A549 (cell line): Measurements from ENCODE around the gene SLC47A2. TPM values are rescaled to one million over a fixed set of nuclear protein-coding genes. Genes with fewer than 3 reads are reported as not detected.

ENCODE experiments used
- ATAC-seq, 2 experiments: fragments of 200-7000 bp in 1 of 2; fragments of >200 bp in 1 of 2; cut with Nextera tagmentation in 1 of 2; cut with Tn5 transposase in 1 of 2; 3 replicates each; pipeline versions ENCODE4 v1.8.0 to v1.9.1; 2018 to 2020; ENCODE audit warnings: mild to moderate bottlenecking in 1 of 2, moderate library complexity in 1 of 2
- CTCF ChIA-PET: fragments of 300-600 bp; sonication (Branson Sonifier 250); formaldehyde crosslinking; extraction: SDS; loops from one replicate; lab custom pipeline; 2021; ENCODE audit warnings: antibody characterized with exemption, inconsistent platforms; lab: Yijun Ruan, JAX
- POLR2A ChIA-PET: fragments of 350-600 bp; formaldehyde crosslinking; extraction: SDS; loops from one replicate; lab custom pipeline; 2021; ENCODE audit warnings: antibody characterized with exemption, inconsistent platforms; lab: Yijun Ruan, JAX
- DNase-seq, 2 experiments: peaks; one replicate each; pipeline versions ENCODE4 v3.0.0 to v3.0.0-alpha.2; 2011 to 2016; ENCODE audit warnings: low read depth in 1 of 2, low spot score in 1 of 2
- FAIRE-seq: peaks from 2 replicates; lab custom pipeline; 2011; peaks lifted over from hg19 to GRCh38; lab: Jason Lieb, UNC
- H3K27ac ChIP-seq, 2 experiments: fragments of >200 bp; sonication (Bioruptor Twin); formaldehyde crosslinking; 3 replicates each; pipeline ENCODE4 v1.5.1; 2016 to 2017
- H3K4me1 ChIP-seq: fragments of >200 bp; sonication (Bioruptor Twin); formaldehyde crosslinking; 3 replicates; pipeline ENCODE4 v1.6.1; 2016
- H3K4me2 ChIP-seq: fragments of >200 bp; sonication (Bioruptor Twin); formaldehyde crosslinking; 3 replicates; pipeline ENCODE4 v1.6.1; 2016
- H3K4me3 ChIP-seq: fragments of >200 bp; sonication (Bioruptor Twin); formaldehyde crosslinking; 3 replicates; pipeline ENCODE4 v1.5.1; 2016
- H3K9me3 ChIP-seq: fragments of >200 bp; sonication (Bioruptor Twin); formaldehyde crosslinking; 3 replicates; pipeline ENCODE4 v1.6.1; 2016
- CEBPB ChIP-seq, 2 experiments: fragments of >200 bp in 1 of 2; sonication (Bioruptor Twin) in 1 of 2; formaldehyde crosslinking in 1 of 2; IDR thresholded peaks; 2 replicates each; pipeline ENCODE4 v1.6.1; 2012 to 2016
- CHD4 ChIP-seq: fragments of 200-600 bp; sonication (generic); IDR thresholded peaks from 2 replicates; pipeline ENCODE4 v1.6.1; 2016; ENCODE audit warnings: antibody characterized with exemption, mild to moderate bottlenecking, borderline replicate concordance
- CTCF ChIP-seq: fragments of >200 bp; sonication (Bioruptor Twin); formaldehyde crosslinking; IDR thresholded peaks from 3 replicates; pipeline ENCODE4 v1.5.1; 2016
- EHF ChIP-seq: fragments of 250-450 bp; sonication (Bioruptor Pico); IDR thresholded peaks from 2 replicates; pipeline ENCODE4 v1.5.0; 2020; ENCODE audit warnings: mild to moderate bottlenecking
- EP300 ChIP-seq, 2 experiments: fragments of >200 bp; sonication (Bioruptor Twin); formaldehyde crosslinking; IDR thresholded peaks; 2 replicates in 1 of 2; 3 replicates in 1 of 2; pipeline ENCODE4 v1.6.1; 2016 to 2017
- ESRRA ChIP-seq: fragments of 150-350 bp; IDR thresholded peaks from 2 replicates; pipeline ENCODE4 v1.6.1; 2014; ENCODE audit warnings: mild to moderate bottlenecking, low read length, borderline replicate concordance
- FOXS1 ChIP-seq: fragments of 250-450 bp; sonication (Bioruptor Pico); IDR thresholded peaks from 2 replicates; pipeline ENCODE4 v1.5.0; 2020; ENCODE audit warnings: mild to moderate bottlenecking, moderate library complexity
- GATA3 ChIP-seq: IDR thresholded peaks from 2 replicates; pipeline ENCODE4 v1.6.1; 2012; ENCODE audit warnings: borderline replicate concordance
- HES2 ChIP-seq: fragments of >200 bp; sonication (Bioruptor Twin); formaldehyde crosslinking; IDR thresholded peaks from 2 replicates; pipeline ENCODE4 v1.6.1; 2016
- HOXA7 ChIP-seq: fragments of 250-450 bp; sonication (Bioruptor Pico); IDR thresholded peaks from 2 replicates; pipeline ENCODE4 v1.5.0; 2020; ENCODE audit warnings: mild to moderate bottlenecking, moderate library complexity
- HOXB5 ChIP-seq: fragments of 250-450 bp; sonication (Bioruptor Pico); IDR thresholded peaks from 2 replicates; pipeline ENCODE4 v1.5.0; 2020; ENCODE audit warnings: mild to moderate bottlenecking, moderate library complexity
- JUN ChIP-seq, 2 experiments: fragments of >200 bp; sonication (Bioruptor Twin); formaldehyde crosslinking; IDR thresholded peaks; 2 replicates in 1 of 2; 3 replicates in 1 of 2; pipeline ENCODE4 v1.6.1; 2016 to 2017
- KDM1A ChIP-seq: fragments of 200-600 bp; sonication (generic); IDR thresholded peaks from 2 replicates; pipeline ENCODE4 v1.6.1; 2016; ENCODE audit warnings: low read depth, mild to moderate bottlenecking
- KDM5A ChIP-seq: fragments of 200-600 bp; sonication (generic); IDR thresholded peaks from 2 replicates; pipeline ENCODE4 v1.6.1; 2016; ENCODE audit warnings: antibody characterized with exemption, mild to moderate bottlenecking
- MYC ChIP-seq: IDR thresholded peaks from 2 replicates; pipeline ENCODE4 v1.6.1; 2012; ENCODE audit warnings: mild to moderate bottlenecking, inconsistent platforms, low read length, improper control_type of control experiment, borderline replicate concordance
- NFE2L2 ChIP-seq: fragments of 150-350 bp; conservative IDR thresholded peaks from 2 replicates; pipeline ENCODE4 v1.6.1; 2014; ENCODE audit warnings: low read length
- NPAS2 ChIP-seq: fragments of 250-450 bp; sonication (Bioruptor Pico); IDR thresholded peaks from 2 replicates; pipeline ENCODE4 v1.8.0; 2022; ENCODE audit warnings: mild to moderate bottlenecking, moderate library complexity, borderline replicate concordance
- NR3C1 ChIP-seq: fragments of >200 bp; sonication (Bioruptor Twin); formaldehyde crosslinking; IDR thresholded peaks from 3 replicates; pipeline ENCODE4 v1.6.1; 2017
- PHF8 ChIP-seq: fragments of 200-600 bp; sonication (generic); IDR thresholded peaks from 2 replicates; pipeline ENCODE4 v1.6.1; 2016; ENCODE audit warnings: low read depth, mild to moderate bottlenecking, antibody characterized with exemption, moderate library complexity, borderline replicate concordance
- POLR2A ChIP-seq: IDR thresholded peaks from 2 replicates; pipeline ENCODE4 v1.6.1; 2012; ENCODE audit warnings: mild to moderate bottlenecking, low read length
- RCOR1 ChIP-seq: fragments of 150-350 bp; IDR thresholded peaks from 2 replicates; pipeline ENCODE4 v1.6.1; 2014; ENCODE audit warnings: antibody characterized with exemption, low read length, low read depth
- RFX5 ChIP-seq: fragments of 450-650 bp; IDR thresholded peaks from 2 replicates; pipeline ENCODE4 v1.7.1; 2014; ENCODE audit warnings: antibody characterized with exemption, mild to moderate bottlenecking, moderate library complexity
- RNF2 ChIP-seq: fragments of 200-600 bp; sonication (generic); IDR thresholded peaks from 2 replicates; pipeline ENCODE4 v1.6.1; 2016; ENCODE audit warnings: low read depth, mild to moderate bottlenecking, antibody characterized with exemption, moderate library complexity, borderline replicate concordance
- SMC3 ChIP-seq: fragments of >200 bp; sonication (Bioruptor Twin); formaldehyde crosslinking; IDR thresholded peaks from 3 replicates; pipeline ENCODE4 v1.6.1; 2018; ENCODE audit warnings: inconsistent platforms
- SREBF2 ChIP-seq: fragments of 450-650 bp; IDR thresholded peaks from 2 replicates; pipeline ENCODE4 v1.6.1; 2014; ENCODE audit warnings: mild to moderate bottlenecking, moderate library complexity
- TFCP2L1 ChIP-seq: fragments of 250-450 bp; sonication (Bioruptor Pico); IDR thresholded peaks from 2 replicates; pipeline ENCODE4 v1.5.0; 2021; ENCODE audit warnings: mild to moderate bottlenecking
- TP53 ChIP-seq: fragments of 250-450 bp; sonication (Bioruptor Pico); IDR thresholded peaks from 2 replicates; pipeline ENCODE4 v1.5.0; 2021; ENCODE audit warnings: mild to moderate bottlenecking, moderate library complexity
- USF2 ChIP-seq: fragments of 450-650 bp; IDR thresholded peaks from 2 replicates; pipeline ENCODE4 v1.6.1; 2014; ENCODE audit warnings: antibody characterized with exemption
- ZC3H11A ChIP-seq: fragments of 450-650 bp; IDR thresholded peaks from 2 replicates; pipeline ENCODE4 v1.6.1; 2014; ENCODE audit warnings: antibody characterized with exemption, mild to moderate bottlenecking
- ZNF302 ChIP-seq: fragments of 250-450 bp; sonication (Bioruptor Pico); IDR thresholded peaks from 2 replicates; pipeline ENCODE4 v1.9.0; 2021; ENCODE audit warnings: inconsistent platforms, mild to moderate bottlenecking, moderate library complexity
- WGBS: methylation state at CpG from one replicate; pipeline ENCODE4 v1.1.6; 2017; ENCODE audit errors: missing lambda C conversion rate; 5-methylcytosine and 5-hydroxymethylcytosine counted together
- polyA plus RNA-seq, 4 experiments: library from polyadenylated mRNA; depleted of rRNA in 3 of 4; stranded (reverse); fragments of >200 nt; fragmentation: RNase III in 1 of 4; extraction: RNeasy Plus Mini Kit Qiagen cat#74134 plus additional on column Dnase treatment in 1 of 4; gene quantifications; 2 replicates in 3 of 4; 3 replicates in 1 of 4; pipeline ENCODE4 v1.2.3, GENCODE V29; 2011 to 2017
- TF ChIP-seq, protein P1 (sequence below): fragments of 250-450 bp; sonication (Bioruptor Pico); IDR thresholded peaks from 2 replicates; pipeline ENCODE4 v1.5.0; 2020; ENCODE audit warnings: low read depth, mild to moderate bottlenecking, moderate library complexity
- TF ChIP-seq, protein P2 (sequence below): IDR thresholded peaks from 2 replicates; pipeline ENCODE4 v1.6.1; 2012

The SLC47A2 gene
- polyA plus RNA-seq, 2 of the 4 experiments (the other 2 are of a cell fraction), result 0.13 to 0.27 TPM

GRCh38 chr17:19649274-19649541, 67.2 kb downstream of the SLC47A2 start:
- no peak for TF ChIP-seq ZNF302 (CRISPR knock-in tag)
- no peak for TF ChIP-seq SREBF2
- no peak; the same call in 1 of the 2 replicates for TF ChIP-seq EHF (CRISPR knock-in tag)
- no peak for TF ChIP-seq GATA3
- no peak for TF ChIP-seq NR3C1
- TF ChIP-seq NPAS2, result no peak
- no peak for TF ChIP-seq NFE2L2
- TF ChIP-seq, protein P1, sequence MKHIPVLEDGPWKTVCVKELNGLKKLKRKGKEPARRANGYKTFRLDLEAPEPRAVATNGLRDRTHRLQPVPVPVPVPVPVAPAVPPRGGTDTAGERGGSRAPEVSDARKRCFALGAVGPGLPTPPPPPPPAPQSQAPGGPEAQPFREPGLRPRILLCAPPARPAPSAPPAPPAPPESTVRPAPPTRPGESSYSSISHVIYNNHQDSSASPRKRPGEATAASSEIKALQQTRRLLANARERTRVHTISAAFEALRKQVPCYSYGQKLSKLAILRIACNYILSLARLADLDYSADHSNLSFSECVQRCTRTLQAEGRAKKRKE, result no peak
- TF ChIP-seq, all 56 proteins: peak for 0
- Histone ChIP-seq H3K4me1 (peaks cover 66% of the 10 kb centered on the region), H3K9me3 (no peaks in the 10 kb centered on the region), H3K27ac (peak overlapping the region; percentile 95 to 96), H3K4me3 (peak overlapping the region; percentile 82), H3K4me2 (peak overlapping the region; percentile 69)
- DNase-seq (no peak), ATAC-seq (no peak), FAIRE-seq (no peak)
- ChIA-PET CTCF (interaction anchor here (0.8 to 7.0 kb wide), 25 partner anchors 12 to 138 kb away, joined by 3 to 62 read pairs (median 7); partner anchors contain the start of genes ALDH3A1 and SLC47A1), POLR2A (interaction anchor here (0.5 to 4.2 kb wide), 23 partner anchors 8 to 361 kb away, joined by 3 to 98 read pairs (median 9); partner anchors contain the start of genes ALDH3A1, B9D1, MAPK7 and SLC47A1)
- 1% methylated on average over 2 of the region's 2 CpGs for WGBS

- Histone ChIP-seq H3K27ac (peak within 1 kb of the TSS; percentile 95 to 96), H3K4me1 (peaks cover 67% of the 10 kb centered on the region), H3K9me3 (no peaks in the 10 kb centered on the region), H3K4me3 (peak within 1 kb of the TSS; percentile 82), H3K4me2 (peak within 1 kb of the TSS; percentile 92)
- ChIA-PET POLR2A (interaction anchor here (0.5 to 4.2 kb wide), 47 partner anchors 8 to 361 kb away, joined by 3 to 98 read pairs (median 4); partner anchors contain the start of genes ALDH3A1, B9D1, MAPK7 and SLC47A1), CTCF (interaction anchor here (0.6 to 7.0 kb wide), 34 partner anchors 11 to 285 kb away, joined by 3 to 62 read pairs (median 5); partner anchors contain the start of genes ALDH3A1, B9D1 and SLC47A1)
- FAIRE-seq (peak; percentile 63), DNase-seq (peak; percentile 99), ATAC-seq (peak; percentile 89 to 94)
- 2% methylated on average over 46 of the region's 71 CpGs for WGBS
- TF ChIP-seq RNF2, result no peak
- TF ChIP-seq EP300 (IDR thresholded peaks at IDR 0.05), result no peak; a peak in 1 of 5 replicates
- TF ChIP-seq RCOR1, result no peak
- TF ChIP-seq KDM5A, result peak; percentile 50
- peak; percentile 75 for TF ChIP-seq PHF8
- TF ChIP-seq TFCP2L1 (CRISPR knock-in tag), result no peak; the same call in none of the 2 replicates
- TF ChIP-seq POLR2A, result peak; percentile 77
- no peak for TF ChIP-seq CHD4
- 0 out of 2 replicates have a peak, but pooled peaks have one; percentile 1 for TF ChIP-seq TP53 (CRISPR knock-in tag)
- TF ChIP-seq SMC3, result peak; percentile 37; the same call in 1 of the 3 replicates
- TF ChIP-seq FOXS1 (CRISPR knock-in tag), result no peak
- TF ChIP-seq HOXA7, result 0 out of 2 replicates have a peak, but pooled peaks have one; percentile 40
- TF ChIP-seq RFX5, result peak; percentile 20; the same call in 1 of the 2 replicates
- TF ChIP-seq CEBPB (IDR thresholded peaks at IDR 0.05), result no peak
- TF ChIP-seq CTCF, result peak; percentile 26; the same call in 1 of the 3 replicates
- no peak for TF ChIP-seq HES2
- peak; percentile 99 for TF ChIP-seq USF2
- no peak for TF ChIP-seq HOXB5 (CRISPR knock-in tag)
- no peak; the same call in 1 of the 2 replicates for TF ChIP-seq ESRRA
- peak; percentile 92 to 97 for TF ChIP-seq JUN (IDR thresholded peaks at IDR 0.05)
- no peak; the same call in 1 of the 2 replicates for TF ChIP-seq ZC3H11A
- TF ChIP-seq, protein P2, sequence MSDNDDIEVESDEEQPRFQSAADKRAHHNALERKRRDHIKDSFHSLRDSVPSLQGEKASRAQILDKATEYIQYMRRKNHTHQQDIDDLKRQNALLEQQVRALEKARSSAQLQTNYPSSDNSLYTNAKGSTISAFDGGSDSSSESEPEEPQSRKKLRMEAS, result peak; percentile 97
- TF ChIP-seq NPAS2, result no peak
- TF ChIP-seq MYC, result peak; percentile 50; the same call in 1 of the 2 replicates
- no peak for TF ChIP-seq EHF (CRISPR knock-in tag)
- peak; percentile 0; the same call in 1 of the 2 replicates for TF ChIP-seq GATA3
- TF ChIP-seq KDM1A, result 0 out of 2 replicates have a peak, but pooled peaks have one; percentile 34
These were observed 67.7 kb downstream of the SLC47A2 start, which contains the start of gene ALDH3A2 for GRCh38 chr17:19648475-19649273. TSS of gene ALDH3A2 (plus strand) at chr17:19648751. CDS start at chr17:19648972, 221 bp downstream.
